ENCODE data around the gene ADM5. TPM values are rescaled to one million over a fixed set of nuclear protein-coding genes. Genes with fewer than 3 reads are reported as not detected.

Gene ADM5
- total and polyA plus RNA-seq, 10 of the 15 experiments (the other 5 are each of a cell fraction or from before 2014, with no cell fraction given): 0.05 to 6.0 (median 1.2) TPM; not detected in 1

- TF ChIP-seq E2F8 (IDR thresholded peaks at IDR 0.05; ENCODE audit: low read depth, partially characterized antibody): no peak
- TF ChIP-seq BCL3 (IDR thresholded peaks at IDR 0.05; ENCODE audit: borderline replicate concordance, insufficient read depth, low read depth, low read length, poor library complexity, severe bottlenecking): peak; percentile 18
- TF ChIP-seq EZH2 (IDR thresholded peaks at IDR 0.05; ENCODE audit: borderline replicate concordance, control insufficient read depth, low read depth, low read length): no peak
- TF ChIP-seq USF2 (IDR thresholded peaks at IDR 0.05; ENCODE audit: borderline replicate concordance, low read depth, low read length): no peak
- TF ChIP-seq YY1 (IDR thresholded peaks at IDR 0.05; ENCODE audit: low read depth, low read length): no peak
- no peak for TF ChIP-seq CHD4 (IDR thresholded peaks at IDR 0.05)
- TF ChIP-seq POLR2AphosphoS2 (IDR thresholded peaks at IDR 0.05; ENCODE audit: low read depth, low read length): peak; percentile 29; the same call in 1 of the 2 replicates
- no peak for TF ChIP-seq PRDM15 (CRISPR knock-in tag; IDR thresholded peaks at IDR 0.05)
- TF ChIP-seq RAD21 (IDR thresholded peaks at IDR 0.05; ENCODE audit: insufficient read depth, low read depth, low read length): 0 out of 2 replicates have a peak, but pooled peaks have one; percentile 26
- peak; percentile 69 for TF ChIP-seq POLR2A (IDR thresholded peaks at IDR 0.05; ENCODE audit: low read depth, low read length)
- TF ChIP-seq KLF5 (IDR thresholded peaks at IDR 0.05; ENCODE audit: partially characterized antibody): no peak
- TF ChIP-seq TCF7 (IDR thresholded peaks at IDR 0.05; ENCODE audit: borderline replicate concordance): no peak
- no peak for TF ChIP-seq PAX5 (IDR thresholded peaks at IDR 0.05; ENCODE audit: borderline replicate concordance, low read depth, low read length)
- TF ChIP-seq USF1 (IDR thresholded peaks at IDR 0.05; ENCODE audit: borderline replicate concordance, extremely low read length, insufficient read depth, low read depth, low read length): no peak
- TF ChIP-seq JUNB (IDR thresholded peaks at IDR 0.05): no peak
- no peak for TF ChIP-seq ESRRA (IDR thresholded peaks at IDR 0.05; ENCODE audit: low read length)
- peak; percentile 26; the same call in 1 of the 2 replicates for TF ChIP-seq POLR2AphosphoS5 (IDR thresholded peaks at IDR 0.05; ENCODE audit: low read length)
- no peak for TF ChIP-seq STAT3 (IDR thresholded peaks at IDR 0.05; ENCODE audit: low read depth, low read length)
These were observed at the start of gene ADM5 (continued) for GRCh38 chr19:49689133-49690078.
